HG03378 (cell line): Measurements from ENCODE around the gene ZNF554.
A peak's percentile ranks its signal among the peaks of the same experiment; 100 is the strongest.

ENCODE experiments used
- ATAC-seq: cut with Tn5 transposase; IDR thresholded peaks from one replicate; pipeline ENCODE4 v1.9.1; 2021; ENCODE audit warnings: mild to moderate bottlenecking, moderate library complexity; ENCODE audit not compliant: unreplicated experiment

ZNF554 gene

GRCh38 chr19:2823646-2824045 lies 4.0 kb downstream of the ZNF554 start:
- no peak for ATAC-seq

GRCh38 chr19:2824129-2824528 lies 4.5 kb downstream of the ZNF554 start:
- ATAC-seq: no peak

GRCh38 chr19:2827022-2827421 lies 7.4 kb downstream of the ZNF554 start:
- ATAC-seq: no peak

- no peak for ATAC-seq
These were observed 8.3 kb downstream of the ZNF554 start for GRCh38 chr19:2827840-2828489.

GRCh38 chr19:2834294-2834871 lies 14.7 kb downstream of the ZNF554 start:
- ATAC-seq: no peak

- no peak for ATAC-seq
These were observed 17.8 kb downstream of the ZNF554 start for GRCh38 chr19:2837430-2837829.

- ATAC-seq: peak; percentile 94
These were observed 21.4 kb downstream of the ZNF554 start, which contains the start of gene ZNF555 for GRCh38 chr19:2840794-2841791. Gene ZNF555, plus strand, starts transcription at chr19:2841475. Its CDS starts 98 bp downstream, at chr19:2841573.

GRCh38 chr19:2841855-2842574 lies 22.3 kb downstream of the ZNF554 start:
- ATAC-seq: no peak

GRCh38 chr19:2845107-2845506 lies 25.4 kb downstream of the ZNF554 start:
- no peak for ATAC-seq

GRCh38 chr19:2846180-2846894 lies 26.7 kb downstream of the ZNF554 start:
- ATAC-seq: no peak

- ATAC-seq: no peak
These were observed 27.8 kb downstream of the ZNF554 start for GRCh38 chr19:2847507-2847906.

GRCh38 chr19:2848616-2849015 lies 28.9 kb downstream of the ZNF554 start:
- no peak for ATAC-seq

GRCh38 chr19:2850256-2850925 lies 30.7 kb downstream of the ZNF554 start:
- ATAC-seq: no peak

GRCh38 chr19:2852598-2852997 lies 32.9 kb downstream of the ZNF554 start:
- ATAC-seq: no peak

GRCh38 chr19:2853015-2853606 lies 33.4 kb downstream of the ZNF554 start:
- no peak for ATAC-seq

- ATAC-seq: no peak
These were observed 35.2 kb downstream of the ZNF554 start for GRCh38 chr19:2854849-2855248.

GRCh38 chr19:2856457-2857050 lies 36.9 kb downstream of the ZNF554 start:
- no peak for ATAC-seq

- no peak for ATAC-seq
These were observed 39.2 kb downstream of the ZNF554 start for GRCh38 chr19:2858864-2859263.

GRCh38 chr19:2863816-2864215 lies 44.1 kb downstream of the ZNF554 start:
- ATAC-seq: no peak
